ENCODE measurements around the gene IFI35. TPM values are rescaled to one million over a fixed set of nuclear protein-coding genes. Genes with fewer than 3 reads are reported as not detected.

Gene IFI35
- total and polyA plus RNA-seq, 9 of the 15 experiments (the other 6 are each of a cell fraction or from before 2014, with no cell fraction given) = 4.4 to 13.1 (median 10.2) TPM

DNA sequence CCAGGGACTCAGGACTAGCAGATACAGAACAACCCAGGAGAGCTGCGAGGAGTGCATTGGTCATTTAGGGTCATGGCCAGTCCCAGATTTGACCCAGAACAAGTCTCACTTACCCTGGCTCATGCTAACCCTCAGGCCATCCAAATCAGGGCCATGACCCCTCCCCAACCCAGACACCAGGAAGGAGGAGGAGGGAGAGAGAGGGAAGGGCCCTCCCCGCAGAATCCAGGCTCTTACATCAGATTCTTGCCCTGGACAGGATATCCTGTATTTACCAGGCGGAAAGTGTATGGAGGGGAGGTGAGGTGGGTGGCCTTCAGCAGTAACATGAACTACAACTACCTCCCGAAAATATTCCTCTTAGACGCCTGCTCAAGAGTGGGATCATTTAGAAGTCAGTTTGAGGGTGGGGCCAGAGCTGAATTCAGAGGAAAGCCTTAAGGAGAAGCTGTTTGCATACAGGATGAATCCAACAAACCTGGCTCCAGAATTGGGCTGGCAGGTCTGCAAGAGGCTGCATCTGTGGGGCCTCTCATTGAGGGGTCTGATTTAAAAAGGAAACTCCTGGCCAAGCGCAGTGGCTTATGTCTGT, 13.5 kb downstream of the IFI35 start (continued):
- TF ChIP-seq, protein P1, sequence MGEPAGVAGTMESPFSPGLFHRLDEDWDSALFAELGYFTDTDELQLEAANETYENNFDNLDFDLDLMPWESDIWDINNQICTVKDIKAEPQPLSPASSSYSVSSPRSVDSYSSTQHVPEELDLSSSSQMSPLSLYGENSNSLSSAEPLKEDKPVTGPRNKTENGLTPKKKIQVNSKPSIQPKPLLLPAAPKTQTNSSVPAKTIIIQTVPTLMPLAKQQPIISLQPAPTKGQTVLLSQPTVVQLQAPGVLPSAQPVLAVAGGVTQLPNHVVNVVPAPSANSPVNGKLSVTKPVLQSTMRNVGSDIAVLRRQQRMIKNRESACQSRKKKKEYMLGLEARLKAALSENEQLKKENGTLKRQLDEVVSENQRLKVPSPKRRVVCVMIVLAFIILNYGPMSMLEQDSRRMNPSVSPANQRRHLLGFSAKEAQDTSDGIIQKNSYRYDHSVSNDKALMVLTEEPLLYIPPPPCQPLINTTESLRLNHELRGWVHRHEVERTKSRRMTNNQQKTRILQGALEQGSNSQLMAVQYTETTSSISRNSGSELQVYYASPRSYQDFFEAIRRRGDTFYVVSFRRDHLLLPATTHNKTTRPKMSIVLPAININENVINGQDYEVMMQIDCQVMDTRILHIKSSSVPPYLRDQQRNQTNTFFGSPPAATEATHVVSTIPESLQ (CRISPR knock-in tag; IDR thresholded peaks at IDR 0.05) = no peak
- TF ChIP-seq ZKSCAN8 (CRISPR knock-in tag; IDR thresholded peaks at IDR 0.05) (no peak; the same call in 1 of the 2 replicates), ETV5 (CRISPR knock-in tag; IDR thresholded peaks at IDR 0.05; ENCODE audit: low read depth) (no peak), HOXB6 (CRISPR knock-in tag; IDR thresholded peaks at IDR 0.05; ENCODE audit: borderline replicate concordance) (no peak), CREBBP (IDR thresholded peaks at IDR 0.05; ENCODE audit: low read depth, low read length) (no peak), PHB2 (IDR thresholded peaks at IDR 0.05; ENCODE audit: low read depth) (no peak), JUNB (CRISPR knock-in tag; conservative IDR thresholded peaks at IDR 0.05) (no peak), ZNF263 (CRISPR knock-in tag; IDR thresholded peaks at IDR 0.05; ENCODE audit: borderline replicate concordance) (no peak), ZC3H4 (CRISPR knock-in tag; IDR thresholded peaks at IDR 0.05; ENCODE audit: borderline replicate concordance) (peak; percentile 60; the same call in 1 of the 2 replicates), ZNF175 (CRISPR knock-in tag; IDR thresholded peaks at IDR 0.05; ENCODE audit: low read depth) (peak; percentile 44; the same call in 1 of the 2 replicates), YY1 (IDR thresholded peaks at IDR 0.05; ENCODE audit: borderline replicate concordance in 1 of 3, control insufficient read depth in 1 of 3, extremely low read depth in 1 of 3, insufficient read depth in 3 of 3, insufficient read length in 1 of 3, insufficient replicate concordance in 2 of 3, low read depth in 1 of 3, low read length in 2 of 3) (no peak), POLR2H (tag; IDR thresholded peaks at IDR 0.05; ENCODE audit: low read depth) (peak; percentile 63), ELF1 (tag; IDR thresholded peaks at IDR 0.05) (no peak), POLR2G (IDR thresholded peaks at IDR 0.05; ENCODE audit: low read depth, low read length) (no peak), PTBP1 (IDR thresholded peaks at IDR 0.05; ENCODE audit: low read depth, low read length) (no peak), OTX1 (CRISPR knock-in tag; IDR thresholded peaks at IDR 0.05) (no peak), HMG20A (CRISPR knock-in tag; conservative IDR thresholded peaks at IDR 0.05) (no peak), ETV1 (tag; conservative IDR thresholded peaks at IDR 0.05; ENCODE audit: low read depth) (0 out of 2 replicates have a peak, but pooled peaks have one; percentile 29), HEY1 (CRISPR knock-in tag; IDR thresholded peaks at IDR 0.05; ENCODE audit: borderline replicate concordance) (no peak), NFE2 (IDR thresholded peaks at IDR 0.05; ENCODE audit: low read depth) (no peak), RBM34 (IDR thresholded peaks at IDR 0.05; ENCODE audit: borderline replicate concordance, insufficient read depth, low read length) (no peak)
- TF ChIP-seq, protein P2, sequence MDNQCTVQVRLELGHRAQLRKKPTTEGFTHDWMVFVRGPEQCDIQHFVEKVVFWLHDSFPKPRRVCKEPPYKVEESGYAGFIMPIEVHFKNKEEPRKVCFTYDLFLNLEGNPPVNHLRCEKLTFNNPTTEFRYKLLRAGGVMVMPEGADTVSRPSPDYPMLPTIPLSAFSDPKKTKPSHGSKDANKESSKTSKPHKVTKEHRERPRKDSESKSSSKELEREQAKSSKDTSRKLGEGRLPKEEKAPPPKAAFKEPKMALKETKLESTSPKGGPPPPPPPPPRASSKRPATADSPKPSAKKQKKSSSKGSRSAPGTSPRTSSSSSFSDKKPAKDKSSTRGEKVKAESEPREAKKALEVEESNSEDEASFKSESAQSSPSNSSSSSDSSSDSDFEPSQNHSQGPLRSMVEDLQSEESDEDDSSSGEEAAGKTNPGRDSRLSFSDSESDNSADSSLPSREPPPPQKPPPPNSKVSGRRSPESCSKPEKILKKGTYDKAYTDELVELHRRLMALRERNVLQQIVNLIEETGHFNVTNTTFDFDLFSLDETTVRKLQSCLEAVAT (IDR thresholded peaks at IDR 0.05) = no peak
- TF ChIP-seq, protein P3, sequence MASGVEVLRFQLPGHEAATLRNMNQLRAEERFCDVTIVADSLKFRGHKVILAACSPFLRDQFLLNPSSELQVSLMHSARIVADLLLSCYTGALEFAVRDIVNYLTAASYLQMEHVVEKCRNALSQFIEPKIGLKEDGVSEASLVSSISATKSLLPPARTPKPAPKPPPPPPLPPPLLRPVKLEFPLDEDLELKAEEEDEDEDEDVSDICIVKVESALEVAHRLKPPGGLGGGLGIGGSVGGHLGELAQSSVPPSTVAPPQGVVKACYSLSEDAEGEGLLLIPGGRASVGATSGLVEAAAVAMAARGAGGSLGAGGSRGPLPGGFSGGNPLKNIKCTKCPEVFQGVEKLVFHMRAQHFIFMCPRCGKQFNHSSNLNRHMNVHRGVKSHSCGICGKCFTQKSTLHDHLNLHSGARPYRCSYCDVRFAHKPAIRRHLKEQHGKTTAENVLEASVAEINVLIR (CRISPR knock-in tag; IDR thresholded peaks at IDR 0.05) = peak; percentile 7; the same call in 1 of the 2 replicates
